Transverse colon (tissue), 4 donors: ENCODE measurements around the gene RIMBP2.

Source experiments
- EP300 ChIP-seq: sonication (generic); formaldehyde crosslinking; IDR thresholded peaks from one replicate; pipeline ENCODE4 v1.6.1; 2017; ENCODE audit warnings: antibody characterized with exemption, low read depth
- POLR2A ChIP-seq: fragments of 450-650 bp; IDR thresholded peaks from one replicate; pipeline ENCODE4 v1.6.1; 2016; ENCODE audit warnings: antibody characterized with exemption, mild to moderate bottlenecking, moderate library complexity
- POLR2AphosphoS5 ChIP-seq, 3 donors: sonication (generic); formaldehyde crosslinking; IDR thresholded peaks; one replicate each; pipeline ENCODE4 v1.6.1; 2016; ENCODE audit warnings: antibody characterized with exemption in 3 of 3
- TF ChIP-seq, protein P1 (sequence below), 5 experiments: fragments of 200-600 bp in 3 of 5; fragments of 450-650 bp in 2 of 5; sonication (generic) in 3 of 5; IDR thresholded peaks; 1 replicate in 2 of 5; 2 replicates in 3 of 5; pipeline ENCODE4 v1.5.1; 2016 to 2017; ENCODE audit warnings: antibody characterized with exemption in 5 of 5, inconsistent platforms in 3 of 5, mild to moderate bottlenecking in 2 of 5, moderate library complexity in 1 of 5

- TF ChIP-seq, protein P1, sequence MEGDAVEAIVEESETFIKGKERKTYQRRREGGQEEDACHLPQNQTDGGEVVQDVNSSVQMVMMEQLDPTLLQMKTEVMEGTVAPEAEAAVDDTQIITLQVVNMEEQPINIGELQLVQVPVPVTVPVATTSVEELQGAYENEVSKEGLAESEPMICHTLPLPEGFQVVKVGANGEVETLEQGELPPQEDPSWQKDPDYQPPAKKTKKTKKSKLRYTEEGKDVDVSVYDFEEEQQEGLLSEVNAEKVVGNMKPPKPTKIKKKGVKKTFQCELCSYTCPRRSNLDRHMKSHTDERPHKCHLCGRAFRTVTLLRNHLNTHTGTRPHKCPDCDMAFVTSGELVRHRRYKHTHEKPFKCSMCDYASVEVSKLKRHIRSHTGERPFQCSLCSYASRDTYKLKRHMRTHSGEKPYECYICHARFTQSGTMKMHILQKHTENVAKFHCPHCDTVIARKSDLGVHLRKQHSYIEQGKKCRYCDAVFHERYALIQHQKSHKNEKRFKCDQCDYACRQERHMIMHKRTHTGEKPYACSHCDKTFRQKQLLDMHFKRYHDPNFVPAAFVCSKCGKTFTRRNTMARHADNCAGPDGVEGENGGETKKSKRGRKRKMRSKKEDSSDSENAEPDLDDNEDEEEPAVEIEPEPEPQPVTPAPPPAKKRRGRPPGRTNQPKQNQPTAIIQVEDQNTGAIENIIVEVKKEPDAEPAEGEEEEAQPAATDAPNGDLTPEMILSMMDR (IDR thresholded peaks at IDR 0.05): no peak
- TF ChIP-seq POLR2AphosphoS5 (IDR thresholded peaks at IDR 0.05) (no peak), EP300 (no peak), POLR2A (no peak)
These were observed 71.5 kb downstream of the RIMBP2 start for GRCh38 chr12:130644566-130644965.
